Measurements from ENCODE around the gene NDC80. TPM values are rescaled to one million over a fixed set of nuclear protein-coding genes. Genes with fewer than 3 reads are reported as not detected.

Gene NDC80
- total RNA-seq, 1 donor from 2014 or later: 42.6 TPM

DNA sequence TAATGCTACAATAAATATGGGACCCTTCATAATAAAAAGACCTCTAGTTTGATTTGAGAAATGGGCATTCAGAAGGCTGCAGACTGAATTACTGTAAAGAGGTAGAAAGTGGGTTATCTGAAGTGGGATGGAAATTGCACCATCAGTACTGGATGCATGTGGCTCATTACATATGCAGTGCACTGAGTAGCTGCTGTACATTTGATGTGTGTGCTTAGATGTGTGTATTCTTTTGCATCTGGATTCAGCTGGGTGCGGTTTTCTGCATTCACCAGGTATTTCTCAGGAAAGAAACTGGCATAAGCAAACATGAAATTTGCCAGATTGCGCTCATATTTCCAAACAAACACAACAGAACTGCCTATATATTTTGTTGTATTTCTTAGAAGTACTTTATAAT lies 38.2 kb downstream of the NDC80 start:
- Mint-ChIP-seq H3K27me3 (ENCODE audit: insufficient read depth) (no peaks in the 10 kb centered on the region), H3K36me3 (ENCODE audit: low read depth) (peaks cover 43% of the 10 kb centered on the region), H3K4me1 (ENCODE audit: low read depth) (peaks cover 52% of the 10 kb centered on the region), H3K9me3 (no peaks in the 10 kb centered on the region), H3K27ac (peak overlapping the region; percentile 40), H3K4me3 (no peak overlapping the region)
- DNase-seq (ENCODE audit: low spot score): no peak
- intact Hi-C loops (cut with micrococcal nuclease): loop anchor here (2.0 kb wide), 1 partner anchor 19 kb away; no protein-coding TSS in a partner anchor

DNA sequence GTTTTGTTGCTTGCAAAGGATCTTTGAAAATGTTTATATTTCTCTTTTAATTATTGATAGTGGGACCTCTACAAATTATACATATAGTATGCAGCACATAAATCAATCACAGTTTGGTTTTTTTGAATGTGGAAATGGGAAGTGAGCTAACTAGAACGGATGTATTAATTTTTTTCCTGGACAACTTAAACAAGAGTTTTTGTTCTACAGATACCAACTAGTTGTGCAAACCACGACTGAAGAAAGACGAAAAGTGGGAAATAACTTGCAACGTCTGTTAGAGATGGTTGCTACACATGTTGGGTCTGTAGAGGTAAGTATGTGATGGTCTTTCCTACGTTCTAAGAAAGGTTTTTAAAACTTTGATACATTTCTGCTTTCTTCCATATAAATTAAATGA lies 39.2 kb downstream of the NDC80 start:
- H3K4me1 Mint-ChIP-seq (ENCODE audit: low read depth): peaks cover 43% of the 10 kb centered on the region
- no peaks in the 10 kb centered on the region for H3K27me3 Mint-ChIP-seq (ENCODE audit: insufficient read depth)
- no peak overlapping the region for H3K27ac Mint-ChIP-seq
- H3K9me3 Mint-ChIP-seq: no peaks in the 10 kb centered on the region
- no peak for DNase-seq (ENCODE audit: low spot score)
- H3K36me3 Mint-ChIP-seq (ENCODE audit: low read depth): peaks cover 47% of the 10 kb centered on the region
- intact Hi-C loops (cut with micrococcal nuclease): loop anchor here (2.0 kb wide), 1 partner anchor 18 kb away; no protein-coding TSS in a partner anchor
- H3K4me3 Mint-ChIP-seq: no peak overlapping the region

DNA sequence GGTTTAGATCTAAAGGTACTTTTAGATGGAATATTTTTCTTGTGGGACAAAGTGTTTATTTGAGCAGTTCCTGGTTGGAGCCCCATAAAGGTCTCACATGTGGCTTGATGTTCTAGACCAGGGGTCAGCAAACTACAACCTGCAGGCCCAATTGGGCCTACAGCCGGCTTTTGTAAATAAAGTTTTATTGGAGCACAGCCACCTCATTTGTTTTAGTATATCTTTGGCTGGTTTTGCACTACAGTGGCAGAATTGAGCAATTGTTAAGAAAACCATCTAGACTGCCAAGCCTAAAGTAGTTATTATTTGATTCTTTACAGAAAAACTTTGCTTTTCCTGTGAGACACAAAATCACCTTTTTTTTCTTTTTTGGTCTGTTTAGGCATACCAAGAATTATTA lies 41.6 kb downstream of the NDC80 start:
- no peaks in the 10 kb centered on the region for H3K27me3 Mint-ChIP-seq (ENCODE audit: insufficient read depth)
- no peak for DNase-seq (ENCODE audit: low spot score)
- no peak overlapping the region for H3K4me3 Mint-ChIP-seq
- H3K36me3 Mint-ChIP-seq (ENCODE audit: low read depth): peaks cover 54% of the 10 kb centered on the region
- H3K9me3 Mint-ChIP-seq: no peaks in the 10 kb centered on the region
- peaks cover 33% of the 10 kb centered on the region for H3K4me1 Mint-ChIP-seq (ENCODE audit: low read depth)
- no peak overlapping the region for H3K27ac Mint-ChIP-seq
- intact Hi-C loops (cut with micrococcal nuclease): no loop called here

DNA sequence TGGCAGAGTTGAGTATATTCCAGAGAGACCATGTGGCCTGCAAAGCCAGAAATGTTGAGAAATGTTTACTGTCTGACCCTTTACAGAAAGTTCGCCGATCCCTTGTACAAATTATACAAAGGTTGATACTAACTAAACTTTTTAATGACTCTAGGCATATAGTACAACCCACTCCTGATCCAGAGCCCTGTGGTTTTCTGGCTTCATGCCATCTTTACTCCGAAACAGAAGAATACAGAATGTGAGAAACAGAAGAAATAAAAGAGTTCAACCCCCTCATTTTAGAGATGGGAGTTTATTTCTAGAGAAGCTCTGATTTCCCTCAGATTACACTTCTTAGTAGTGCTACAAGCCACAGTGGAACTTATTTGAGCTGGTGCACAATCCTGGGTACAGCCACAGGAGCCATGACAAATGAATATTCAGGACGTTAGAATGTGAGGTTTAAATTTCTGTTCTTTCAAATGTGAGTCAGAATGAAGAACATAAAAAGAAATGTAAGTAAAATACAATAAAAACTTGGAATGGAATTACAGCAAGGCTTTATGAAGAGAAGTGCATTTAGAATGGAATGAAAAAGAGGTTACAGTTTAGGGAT lies 46.1 kb downstream of the NDC80 start:
- intact Hi-C loops (cut with micrococcal nuclease): no loop called here
- no peak overlapping the region for H3K4me3 Mint-ChIP-seq
- H3K9me3 Mint-ChIP-seq: no peaks in the 10 kb centered on the region
- no peak for DNase-seq (ENCODE audit: low spot score)
- no peak overlapping the region for H3K27ac Mint-ChIP-seq
- peaks cover 36% of the 10 kb centered on the region for H3K36me3 Mint-ChIP-seq (ENCODE audit: low read depth)
- H3K27me3 Mint-ChIP-seq (ENCODE audit: insufficient read depth): no peaks in the 10 kb centered on the region
- peaks cover 5% of the 10 kb centered on the region for H3K4me1 Mint-ChIP-seq (ENCODE audit: low read depth)

DNA sequence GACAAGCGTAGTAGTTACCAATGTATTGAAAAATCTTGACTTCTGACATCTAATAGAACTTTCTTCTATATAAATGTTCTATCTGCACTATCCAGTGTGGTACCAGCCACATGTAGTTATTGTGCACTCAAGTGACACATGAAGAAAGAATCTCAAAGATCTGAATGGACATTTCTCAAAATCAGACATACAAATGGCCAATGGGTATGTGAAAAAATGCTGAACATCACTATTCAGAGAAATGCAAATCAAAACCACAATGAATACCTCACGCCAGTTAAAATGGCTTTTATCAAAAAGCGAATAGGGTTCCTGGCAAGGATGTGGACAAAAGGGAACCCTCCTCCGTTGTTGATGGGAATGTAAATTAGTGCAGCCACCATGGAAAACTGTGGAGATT lies 46.7 kb downstream of the NDC80 start:
- Mint-ChIP-seq H3K27ac (no peak overlapping the region), H3K9me3 (no peaks in the 10 kb centered on the region), H3K4me1 (ENCODE audit: low read depth) (peaks cover 5% of the 10 kb centered on the region), H3K36me3 (ENCODE audit: low read depth) (peaks cover 33% of the 10 kb centered on the region), H3K27me3 (ENCODE audit: insufficient read depth) (no peaks in the 10 kb centered on the region), H3K4me3 (no peak overlapping the region)
- intact Hi-C loops (cut with micrococcal nuclease): no loop called here
- DNase-seq (ENCODE audit: low spot score): no peak

DNA sequence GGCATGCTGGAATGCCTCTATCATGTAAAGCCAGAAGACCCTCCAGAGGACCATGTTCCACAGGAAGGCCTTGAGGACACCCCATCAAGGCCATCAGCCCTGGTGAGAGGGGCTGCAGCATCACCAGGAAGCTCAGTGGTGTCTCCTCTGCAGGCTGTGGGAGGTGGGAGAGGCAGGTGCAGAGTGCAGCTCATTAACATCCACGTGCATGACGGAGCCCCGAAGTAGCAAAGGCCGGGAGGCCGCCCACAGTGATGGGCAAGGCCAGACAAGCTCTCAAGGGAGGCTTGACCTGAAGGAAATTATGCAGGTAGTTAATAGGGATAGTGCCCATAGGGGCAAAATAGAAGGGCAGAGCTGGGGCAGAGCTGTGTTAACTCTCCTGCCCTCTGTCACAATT lies 53.9 kb downstream of the NDC80 start:
- Mint-ChIP-seq H3K4me1 (ENCODE audit: low read depth) (peaks cover 18% of the 10 kb centered on the region), H3K36me3 (ENCODE audit: low read depth) (no peaks in the 10 kb centered on the region), H3K27ac (no peak overlapping the region), H3K9me3 (peaks cover 4% of the 10 kb centered on the region), H3K27me3 (ENCODE audit: insufficient read depth) (no peaks in the 10 kb centered on the region), H3K4me3 (no peak overlapping the region)
- no peak for DNase-seq (ENCODE audit: low spot score)
- intact Hi-C loops (cut with micrococcal nuclease): no loop called here

DNA sequence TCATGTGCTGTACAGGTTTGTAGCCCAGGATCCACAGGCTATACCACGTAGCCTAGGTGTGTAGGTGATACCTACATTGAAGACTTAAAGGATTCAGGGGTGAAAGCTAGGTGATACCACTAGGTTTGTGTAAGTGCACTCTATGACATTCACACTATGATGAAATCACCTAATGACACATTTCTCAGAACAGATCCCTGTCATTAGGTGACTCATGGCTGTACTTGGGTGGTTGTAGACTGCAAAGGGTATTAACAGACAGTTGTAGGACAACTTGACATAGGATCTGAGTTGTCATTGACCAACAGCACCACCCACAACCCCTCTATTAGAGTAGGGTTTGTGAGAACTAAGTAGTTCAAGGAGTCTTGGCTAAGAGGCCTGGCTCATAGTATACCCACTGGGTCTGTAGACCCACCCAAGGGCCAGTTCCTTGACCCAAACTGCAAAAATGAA lies 56.5 kb downstream of the NDC80 start:
- Mint-ChIP-seq H3K9me3 (peaks cover 19% of the 10 kb centered on the region), H3K4me3 (no peak overlapping the region), H3K36me3 (ENCODE audit: low read depth) (peaks cover 6% of the 10 kb centered on the region), H3K4me1 (ENCODE audit: low read depth) (peaks cover 18% of the 10 kb centered on the region), H3K27me3 (ENCODE audit: insufficient read depth) (no peaks in the 10 kb centered on the region), H3K27ac (peak overlapping the region; percentile 29)
- no peak for DNase-seq (ENCODE audit: low spot score)
- intact Hi-C loops (cut with micrococcal nuclease): loop anchor here (1.0 to 2.0 kb wide), 3 partner anchors 8 to 17 kb away; no protein-coding TSS in a partner anchor

DNA sequence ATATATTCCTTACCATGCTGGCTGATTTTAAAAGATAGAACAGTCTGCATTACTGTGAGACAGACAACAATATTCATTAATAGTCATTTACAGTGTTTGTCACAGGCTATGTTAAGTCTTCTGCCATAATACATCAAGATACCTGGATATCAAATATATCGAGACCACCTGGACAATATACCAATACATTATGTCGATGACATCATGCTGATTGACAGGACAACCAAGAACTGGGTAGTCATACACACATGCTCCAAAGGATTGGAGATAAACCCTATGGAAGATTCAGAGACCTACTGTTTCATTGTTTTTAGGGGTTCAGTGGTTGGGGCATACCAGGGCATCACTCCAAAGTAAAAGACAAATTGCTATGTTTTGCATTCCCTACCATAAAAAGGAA lies 57.6 kb downstream of the NDC80 start:
- peaks cover 19% of the 10 kb centered on the region for H3K9me3 Mint-ChIP-seq
- peaks cover 19% of the 10 kb centered on the region for H3K4me1 Mint-ChIP-seq (ENCODE audit: low read depth)
- intact Hi-C loops (cut with micrococcal nuclease): loop anchor here (2.0 kb wide), 1 partner anchor 18 kb away; no protein-coding TSS in a partner anchor
- no peak overlapping the region for H3K4me3 Mint-ChIP-seq
- H3K27ac Mint-ChIP-seq: no peak overlapping the region
- H3K27me3 Mint-ChIP-seq (ENCODE audit: insufficient read depth): no peaks in the 10 kb centered on the region
- no peak for DNase-seq (ENCODE audit: low spot score)
- peaks cover 8% of the 10 kb centered on the region for H3K36me3 Mint-ChIP-seq (ENCODE audit: low read depth)

DNA sequence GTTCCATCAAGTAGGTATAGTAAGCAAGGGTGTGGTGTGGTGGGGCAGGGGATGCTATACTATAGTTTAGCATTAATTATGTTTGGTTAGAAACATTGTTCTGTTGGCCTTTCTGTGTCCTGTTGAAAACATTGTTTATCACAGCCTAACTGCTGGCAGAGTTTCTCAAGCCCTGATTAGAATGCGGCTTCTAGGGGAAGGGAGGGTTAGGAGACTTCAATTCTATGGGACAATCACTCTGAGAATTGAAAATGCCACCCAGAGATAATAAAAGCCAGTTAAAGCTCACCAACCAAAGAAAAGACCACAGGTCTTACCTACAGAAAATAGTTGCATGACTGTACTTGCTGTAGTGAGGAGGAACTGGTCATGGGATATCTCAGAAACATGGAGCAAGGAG lies 64.2 kb downstream of the NDC80 start:
- H3K27me3 Mint-ChIP-seq (ENCODE audit: insufficient read depth): no peaks in the 10 kb centered on the region
- intact Hi-C loops (cut with micrococcal nuclease): no loop called here
- H3K27ac Mint-ChIP-seq: peak overlapping the region; percentile 69
- H3K4me1 Mint-ChIP-seq (ENCODE audit: low read depth): peaks cover 65% of the 10 kb centered on the region
- H3K4me3 Mint-ChIP-seq: no peak overlapping the region
- peaks cover 17% of the 10 kb centered on the region for H3K36me3 Mint-ChIP-seq (ENCODE audit: low read depth)
- no peak for DNase-seq (ENCODE audit: low spot score)
- H3K9me3 Mint-ChIP-seq: peaks cover 23% of the 10 kb centered on the region

DNA sequence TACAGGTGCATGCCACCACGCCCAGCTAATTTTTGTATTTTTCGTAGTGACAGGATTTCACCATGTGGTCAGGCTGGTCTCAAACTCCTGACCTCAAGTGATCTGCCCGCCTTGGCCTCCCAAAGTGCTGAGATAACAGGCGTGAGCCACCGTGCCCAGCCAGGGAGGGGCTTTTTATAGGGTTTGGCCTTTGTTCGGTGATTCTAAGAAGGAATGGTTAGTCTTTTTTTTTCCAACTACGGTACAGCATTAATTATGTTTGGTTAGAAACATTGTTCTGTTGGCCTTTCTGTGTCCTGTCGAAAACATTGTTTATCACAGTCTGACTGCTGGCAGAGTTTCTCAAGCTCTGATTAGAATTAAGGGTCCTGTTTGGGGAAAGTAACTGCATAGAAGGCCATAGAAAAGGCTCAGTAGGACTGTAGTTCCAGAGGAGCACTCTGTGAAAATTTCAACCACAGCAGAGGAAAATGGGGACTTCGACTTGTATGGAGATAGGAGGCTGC lies 64.8 kb downstream of the NDC80 start:
- no peak for DNase-seq (ENCODE audit: low spot score)
- Mint-ChIP-seq H3K4me1 (ENCODE audit: low read depth) (peaks cover 71% of the 10 kb centered on the region), H3K9me3 (peaks cover 23% of the 10 kb centered on the region), H3K27me3 (ENCODE audit: insufficient read depth) (no peaks in the 10 kb centered on the region), H3K4me3 (peak overlapping the region; percentile 85), H3K36me3 (ENCODE audit: low read depth) (peaks cover 17% of the 10 kb centered on the region), H3K27ac (peak overlapping the region; percentile 99)
- intact Hi-C loops (cut with micrococcal nuclease): loop anchor here (1.0 kb wide), 3 partner anchors 8 to 614 kb away; no protein-coding TSS in a partner anchor

DNA sequence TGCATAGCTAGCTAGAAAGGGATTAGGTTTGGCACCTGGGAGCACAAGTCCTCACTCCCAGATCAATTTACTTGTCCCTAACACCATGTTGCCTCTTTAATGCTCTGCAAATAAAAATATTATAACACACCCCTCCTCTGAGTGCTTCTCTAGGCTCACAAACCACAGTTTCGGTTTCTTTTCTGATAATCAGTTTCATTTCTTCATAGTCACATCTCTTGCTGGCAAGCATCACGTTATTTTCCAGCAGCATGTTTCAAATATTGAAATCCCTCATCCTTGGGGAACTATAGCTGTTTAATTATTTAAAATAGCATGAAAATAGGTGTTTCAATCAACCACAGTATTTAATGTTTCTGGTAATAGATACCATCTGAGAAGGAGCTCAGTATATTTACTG lies 70.3 kb downstream of the NDC80 start:
- Mint-ChIP-seq H3K27me3 (ENCODE audit: insufficient read depth) (peaks cover 2% of the 10 kb centered on the region), H3K4me1 (ENCODE audit: low read depth) (peaks cover 53% of the 10 kb centered on the region), H3K27ac (peak overlapping the region; percentile 94), H3K4me3 (peak overlapping the region; percentile 73), H3K9me3 (peaks cover 4% of the 10 kb centered on the region), H3K36me3 (ENCODE audit: low read depth) (peaks cover 5% of the 10 kb centered on the region)
- intact Hi-C loops (cut with micrococcal nuclease): loop anchor here (1.0 to 10.0 kb wide), 8 partner anchors 13 to 1829 kb away; partner anchors contain the start of genes METTL4, MYL12B, NDC80 and TGIF1
- DNase-seq (ENCODE audit: low spot score): no peak

DNA sequence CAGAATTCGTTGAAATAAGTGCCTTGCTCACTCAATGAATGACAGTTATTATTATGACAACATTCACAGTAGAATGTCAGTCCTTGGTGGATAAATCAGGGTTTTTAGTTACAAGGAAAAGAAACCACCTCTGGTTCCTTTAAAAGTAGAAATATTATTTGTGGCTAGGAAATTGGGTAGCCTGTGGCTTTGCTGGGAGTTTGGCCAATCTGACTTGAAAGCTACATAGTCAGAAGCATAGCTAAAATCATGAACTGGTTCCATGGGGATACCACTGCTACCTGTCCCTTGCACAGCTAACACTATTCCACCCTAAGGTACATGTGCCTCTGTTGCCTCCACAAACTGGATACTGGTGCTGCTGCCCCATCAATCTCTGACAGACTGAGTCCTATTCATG lies 71.4 kb downstream of the NDC80 start:
- H3K36me3 Mint-ChIP-seq (ENCODE audit: low read depth): peaks cover 3% of the 10 kb centered on the region
- H3K27me3 Mint-ChIP-seq (ENCODE audit: insufficient read depth): peaks cover 2% of the 10 kb centered on the region
- H3K4me3 Mint-ChIP-seq: no peak overlapping the region
- H3K4me1 Mint-ChIP-seq (ENCODE audit: low read depth): peaks cover 43% of the 10 kb centered on the region
- peak overlapping the region; percentile 24 for H3K27ac Mint-ChIP-seq
- intact Hi-C loops (cut with micrococcal nuclease): loop anchor here (5.0 to 10.0 kb wide), 5 partner anchors 420 to 1830 kb away; partner anchors contain the start of genes MYL12B, TGIF1 and YES1
- peaks cover 4% of the 10 kb centered on the region for H3K9me3 Mint-ChIP-seq
- DNase-seq (ENCODE audit: low spot score): no peak

DNA sequence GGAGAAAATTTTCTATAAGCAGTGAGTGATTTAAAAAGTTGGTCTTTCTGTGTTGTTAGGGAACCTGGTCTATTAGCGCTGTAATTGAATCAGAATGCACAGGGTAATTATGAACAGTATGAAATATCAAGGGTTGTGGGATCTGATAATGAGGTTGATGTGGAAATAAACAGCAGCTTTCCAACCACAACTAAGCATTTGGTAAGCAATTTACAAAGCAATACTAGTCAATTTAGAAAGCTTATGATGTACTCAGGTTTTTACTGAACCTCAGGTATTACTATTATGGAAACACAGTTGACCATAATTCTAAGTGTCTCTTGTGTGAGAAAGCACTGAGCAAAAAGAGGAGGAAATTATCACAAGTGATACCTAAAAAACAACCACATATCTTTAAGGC lies 73.2 kb downstream of the NDC80 start:
- no peak for DNase-seq (ENCODE audit: low spot score)
- H3K4me1 Mint-ChIP-seq (ENCODE audit: low read depth): peaks cover 25% of the 10 kb centered on the region
- intact Hi-C loops (cut with micrococcal nuclease): loop anchor here (1.0 to 10.0 kb wide), 7 partner anchors 10 to 1832 kb away; partner anchors contain the start of genes MYL12B, TGIF1 and YES1
- H3K4me3 Mint-ChIP-seq: no peak overlapping the region
- no peaks in the 10 kb centered on the region for H3K9me3 Mint-ChIP-seq
- H3K27me3 Mint-ChIP-seq (ENCODE audit: insufficient read depth): peaks cover 2% of the 10 kb centered on the region
- no peak overlapping the region for H3K27ac Mint-ChIP-seq
- H3K36me3 Mint-ChIP-seq (ENCODE audit: low read depth): no peaks in the 10 kb centered on the region

All from activated T-helper 1 cell treated with anti-CD3 and anti-CD28 coated beads, Interleukin-12 subunit alpha, Interleukin-12 subunit beta, Interleukin-2, Interleukin-4 antibody, amounts not matched to agents 30 ng/mL and 10 ng/mL and 1 ng/mL, durations not matched to agents 14 hours and 24 hours and 36 hours (primary cell).